K562 (cell line): Measurements from ENCODE around the gene GATA1. TPM values are rescaled to one million over a fixed set of nuclear protein-coding genes. Genes with fewer than 3 reads are reported as not detected.

Experiments used
- ATAC-seq: fragments of 200-7000 bp; cut with Tn5 transposase; 3 replicates; pipeline ENCODE4 v1.9.1; 2020; ENCODE audit warnings: moderate library complexity
- BruUV-seq: library from RNA; stranded (reverse); fragments of 400-500 nt; replicated peaks from 2 replicates; lab custom pipeline; 2021; lab: Mats Ljungman, UMichigan
- CTCF ChIA-PET: fragments of 300-600 bp; formaldehyde crosslinking; extraction: SDS; loops from one replicate; lab custom pipeline; 2021; ENCODE audit warnings: low intra/inter-chr PET ratio; lab: Yijun Ruan, JAX
- POLR2A ChIA-PET: fragments of 300-600, 350-650 bp; sonication (Branson Sonifier 250); formaldehyde crosslinking; extraction: SDS; loops from one replicate; lab custom pipeline; 2021; ENCODE audit warnings: antibody characterized with exemption, inconsistent platforms; lab: Yijun Ruan, JAX
- DNase-seq, 4 experiments: peaks; one replicate each; pipeline versions ENCODE4 v3.0.0 to v3.0.0-alpha.2; 2011 to 2018; ENCODE audit warnings: low spot score in 3 of 4, mixed read lengths in 3 of 4; ENCODE audit errors: extremely low read depth in 1 of 4
- FAIRE-seq: peaks from 2 replicates; lab custom pipeline; 2011; peaks lifted over from hg19 to GRCh38; lab: Jason Lieb, UNC
- H2AFZ ChIP-seq: 2 replicates; pipeline ENCODE4 v1.6.0; 2011; ENCODE audit warnings: low read depth, low read length, control low read depth, inconsistent platforms
- H3K27ac ChIP-seq: fragments of 200-600 bp; 3 replicates; pipeline ENCODE4 v1.8.0; 2011; ENCODE audit warnings: low read depth, mild to moderate bottlenecking, control low read depth, inconsistent platforms, low read length, moderate library complexity, mixed read lengths; ENCODE audit errors: extremely low read depth
- H3K27me3 ChIP-seq, 2 experiments: fragments of 300-600 bp in 1 of 2; 2 replicates in 1 of 2; 3 replicates in 1 of 2; pipeline versions ENCODE4 v1.6.0 to v1.8.0; 2011; ENCODE audit warnings: inconsistent platforms in 2 of 2, low read length in 2 of 2, mild to moderate bottlenecking in 1 of 2, mixed read lengths in 1 of 2, moderate library complexity in 1 of 2; ENCODE audit not compliant: control insufficient read depth in 2 of 2, insufficient read depth in 2 of 2
- H3K36me3 ChIP-seq: fragments of 300-600 bp; 3 replicates; pipeline ENCODE4 v1.8.0; 2011; ENCODE audit warnings: mild to moderate bottlenecking, low read length, inconsistent platforms; ENCODE audit not compliant: control insufficient read depth, insufficient read depth
- H3K4me1 ChIP-seq, 2 experiments: fragments of 200-600 bp in 1 of 2; replicated peaks in 1 of 2; 2 replicates in 1 of 2; 3 replicates in 1 of 2; pipeline versions ENCODE4 v1.5.1 to v1.8.0; 2011; ENCODE audit warnings: inconsistent platforms in 2 of 2, low read length in 2 of 2, mild to moderate bottlenecking in 1 of 2, mixed read lengths in 1 of 2, moderate library complexity in 1 of 2; ENCODE audit not compliant: control insufficient read depth in 2 of 2, insufficient read depth in 2 of 2
- H3K4me2 ChIP-seq: 2 replicates; pipeline ENCODE4 v1.6.1; 2011; ENCODE audit warnings: low read length, control low read depth, inconsistent platforms, mixed read lengths; ENCODE audit not compliant: insufficient read depth
- H3K4me3 ChIP-seq: fragments of 200-600 bp; sonication (generic), shearing (Covaris generic); 2 replicates; pipeline ENCODE4 v1.5.1; 2016; ENCODE audit warnings: control low read depth, inconsistent platforms
- H3K79me2 ChIP-seq: fragments of 200-600 bp; 3 replicates; pipeline ENCODE4 v1.8.0; 2011; ENCODE audit warnings: low read length, inconsistent platforms; ENCODE audit not compliant: control insufficient read depth, insufficient read depth
- H3K9ac ChIP-seq, 2 experiments: 2 replicates each; pipeline versions ENCODE4 v1.6.0 to v1.6.1; 2011; ENCODE audit warnings: low read depth in 2 of 2, low read length in 2 of 2, control low read depth in 1 of 2, inconsistent platforms in 1 of 2, mild to moderate bottlenecking in 1 of 2, mixed read lengths in 1 of 2; ENCODE audit not compliant: insufficient read depth in 1 of 2
- H3K9me1 ChIP-seq: one replicate; pipeline ENCODE4 v1.6.0; 2011; ENCODE audit warnings: inconsistent platforms, mild to moderate bottlenecking, low read length, moderate library complexity; ENCODE audit not compliant: control insufficient read depth, insufficient read depth
- H3K9me3 ChIP-seq: replicated peaks from 2 replicates; pipeline ENCODE4 v1.5.1; 2011; ENCODE audit warnings: low read depth, low read length, inconsistent platforms; ENCODE audit not compliant: control insufficient read depth, insufficient read depth
- H4K20me1 ChIP-seq: replicated peaks from 2 replicates; pipeline ENCODE4 v1.6.1; 2011; ENCODE audit warnings: low read length, inconsistent platforms, mixed read lengths; ENCODE audit not compliant: control insufficient read depth, insufficient read depth
- ATF7 ChIP-seq: fragments of 450-650 bp; IDR thresholded peaks from 2 replicates; pipeline ENCODE4 v1.7.1; 2014; ENCODE audit warnings: mild to moderate bottlenecking, moderate library complexity
- EP400 ChIP-seq: fragments of 450-650 bp; IDR thresholded peaks from 2 replicates; pipeline ENCODE4 v1.6.1; 2017; ENCODE audit warnings: antibody characterized with exemption, mild to moderate bottlenecking, moderate library complexity
- NCOA1 ChIP-seq: fragments of 450-650 bp; IDR thresholded peaks from 2 replicates; pipeline ENCODE4 v1.6.1; 2016; ENCODE audit warnings: low read depth
- PCBP1 ChIP-seq: fragments of 200-400 bp; formaldehyde crosslinking; IDR thresholded peaks from 2 replicates; pipeline ENCODE4 v1.6.1; 2018; ENCODE audit warnings: mild to moderate bottlenecking, low read depth, low read length; ENCODE audit not compliant: poor library complexity, severe bottlenecking
- PHF8 ChIP-seq: fragments of 200-600 bp; sonication (generic); IDR thresholded peaks from 2 replicates; pipeline ENCODE4 v1.6.1; 2012; ENCODE audit warnings: mixed run types, mild to moderate bottlenecking, inconsistent platforms, low read length, moderate library complexity, borderline replicate concordance
- POLR2B ChIP-seq: fragments of 450-650 bp; IDR thresholded peaks from 2 replicates; pipeline ENCODE4 v1.6.1; 2018; ENCODE audit warnings: low read depth; ENCODE audit not compliant: partially characterized antibody
- SP1 ChIP-seq: sonication (generic); formaldehyde crosslinking; IDR thresholded peaks from 2 replicates; pipeline ENCODE4 v1.8.1; 2022; ENCODE audit warnings: mild to moderate bottlenecking, missing genetic modification reagents
- SUPT5H ChIP-seq: fragments of 450-650 bp; IDR thresholded peaks from 2 replicates; pipeline ENCODE4 v1.6.1; 2016
- TAF1 ChIP-seq: IDR thresholded peaks from 2 replicates; pipeline ENCODE4 v1.6.1; 2011; ENCODE audit warnings: mild to moderate bottlenecking, low read length, moderate library complexity; ENCODE audit not compliant: insufficient read depth, control insufficient read depth, severe bottlenecking; ENCODE audit errors: extremely low read depth
- TCF3 ChIP-seq: sonication (generic); formaldehyde crosslinking; IDR thresholded peaks from 2 replicates; pipeline ENCODE4 v1.4.0; 2020; ENCODE audit warnings: mild to moderate bottlenecking, missing genetic modification reagents
- VEZF1 ChIP-seq: fragments of 200-800 bp; sonication (Bioruptor generic); IDR thresholded peaks from 2 replicates; pipeline ENCODE4 v1.6.1; 2017; ENCODE audit warnings: missing genetic modification characterization, missing compliant biosample characterization
- ZBTB7A ChIP-seq: IDR thresholded peaks from 2 replicates; pipeline ENCODE4 v1.6.1; 2011; ENCODE audit warnings: low read depth, mild to moderate bottlenecking, low read length, moderate library complexity, borderline replicate concordance; ENCODE audit not compliant: control insufficient read depth
- ZNF280A ChIP-seq: fragments of 450-650 bp; IDR thresholded peaks from 2 replicates; pipeline ENCODE4 v1.6.1; 2018; ENCODE audit warnings: mild to moderate bottlenecking, low read depth; ENCODE audit not compliant: partially characterized antibody
- ZNF511 ChIP-seq: sonication (generic); formaldehyde crosslinking; IDR thresholded peaks from 2 replicates; pipeline ENCODE4 v1.8.0; 2022; ENCODE audit warnings: mild to moderate bottlenecking, missing genetic modification reagents
- ZNF639 ChIP-seq, 2 experiments: fragments of 200-800 bp in 1 of 2; sonication (Bioruptor generic) in 1 of 2; sonication (generic) in 1 of 2; formaldehyde crosslinking in 1 of 2; IDR thresholded peaks in 1 of 2; conservative IDR thresholded peaks in 1 of 2; 2 replicates each; pipeline versions ENCODE4 v1.5.0 to v1.6.1; 2016 to 2020; ENCODE audit warnings: missing compliant biosample characterization in 1 of 2, missing genetic modification characterization in 1 of 2, missing genetic modification reagents in 1 of 2
- WGBS: fragments of 100-300 bp; shearing (Covaris generic); methylation state at CpG from one replicate; pipeline ENCODE4 v1.1.6; 2016; ENCODE audit warnings: low coverage, mixed read lengths; ENCODE audit not compliant: insufficient coverage; ENCODE audit errors: missing lambda C conversion rate; 5-methylcytosine and 5-hydroxymethylcytosine counted together
- in situ Hi-C: fragments of 300-500 bp; cut with MboI; formaldehyde crosslinking; loops from 4 replicates; pipeline ENCODE4 v1.15.0; 2018; ENCODE audit warnings: inconsistent platforms, mixed read lengths
- intact Hi-C: fragments of 100-400 bp; cut with micrococcal nuclease; formaldehyde crosslinking; loops from 2 replicates; pipeline ENCODE4 v1.14.2; 2022
- polyA plus RNA-seq, 8 experiments: library from polyadenylated mRNA; depleted of rRNA in 4 of 8; stranded (reverse) in 5 of 8; unstranded in 3 of 8; fragments of >200 nt; fragmentation: Nextera tagmentation in 2 of 8; fragmentation: Illumina TruSeq in 1 of 8; extraction: Ambion mirVana in 2 of 8; extraction: Trizol in 1 of 8; gene quantifications; 2 replicates each; pipeline versions ENCODE4 v1.2.1 to v1.2.3, GENCODE V29; 2011 to 2014; ENCODE audit warnings: inconsistent platforms in 1 of 8, missing spikeins in 1 of 8
- total RNA-seq, 7 experiments: library from RNA; depleted of rRNA in 6 of 7; stranded (reverse); fragments of >200 nt in 6 of 7; fragmentation: Illumina TruSeq in 2 of 7; extraction: Trizol in 2 of 7; gene quantifications; 2 replicates each; pipeline versions ENCODE4 v1.2.1 to v1.2.3, GENCODE V29; 2011 to 2021; ENCODE audit warnings: low replicate concordance in 1 of 7

Gene GATA1
- total and polyA plus RNA-seq, 9 of the 15 experiments (the other 6 are each of a cell fraction or from before 2014, with no cell fraction given) = 11.9 to 291 (median 116) TPM

- Histone ChIP-seq H3K9ac (peak overlapping the region; percentile 92 to 94), H3K4me3 (peak overlapping the region; percentile 69), H3K27me3 (no peaks in the 10 kb centered on the region), H3K36me3 (peaks cover 34% of the 10 kb centered on the region; the same call in 2 of the 3 replicates), H3K79me2 (peaks cover 8% of the 10 kb centered on the region), H3K9me3 (no peaks in the 10 kb centered on the region), H3K4me2 (peak overlapping the region; percentile 82), H3K27ac (peak overlapping the region; percentile 97), H2AFZ (peak overlapping the region; percentile 84), H3K9me1 (no peaks in the 10 kb centered on the region), H3K4me1 (peaks cover 12 to 32% of the 10 kb centered on the region in 2 experiments), H4K20me1 (no peaks in the 10 kb centered on the region)
- ATAC-seq = peak; percentile 75
- TSS peak; percentile 82 for BruUV-seq
- FAIRE-seq = no peak
- ChIA-PET CTCF (no interaction called here), POLR2A (interaction anchor here (0.6 to 2.0 kb wide), 8 partner anchors 15 to 238 kb away, joined by 3 to 5 read pairs (median 3); partner anchors contain the start of gene SLC35A2)
- intact Hi-C loops = loop anchor here (5.0 to 10.0 kb wide), 5 partner anchors 40 to 373 kb away; partner anchors contain the start of genes GLOD5, PLP2, PQBP1 and SUV39H1
- in situ Hi-C loops = no loop called here
- peak; percentile 74 to 93 (median 78) for DNase-seq
- WGBS = 1% methylated on average over 21 of the region's 40 CpGs
- TF ChIP-seq POLR2B (peak; percentile 92), ZNF280A (no peak), VEZF1 (CRISPR knock-in tag) (peak; percentile 26), ZNF511 (peak; percentile 40; the same call in 1 of the 2 replicates), ATF7 (peak; percentile 6; the same call in 1 of the 2 replicates), TCF3 (CRISPR knock-in tag) (peak; percentile 7; the same call in 1 of the 2 replicates), NCOA1 (no peak), PCBP1 (no peak), ZBTB7A (peak; percentile 65; the same call in 1 of the 2 replicates), TAF1 (peak; percentile 25), SP1 (CRISPR knock-in tag) (0 out of 2 replicates have a peak, but pooled peaks have one; percentile 52), PHF8 (peak; percentile 60; the same call in 1 of the 2 replicates), EP400 (no peak), SUPT5H (peak; percentile 96), ZNF639 (CRISPR knock-in tag; conservative IDR thresholded peaks at IDR 0.05 in 1 of 2, IDR thresholded peaks at IDR 0.05 in 1 of 2) (no peak)
Measured at GRCh38 chrX:48802089-48802904, 15.9 kb downstream of the GATA1 start.
